A673 (cell line): ENCODE data around the gene NEUROG3. TPM values are rescaled to one million over a fixed set of nuclear protein-coding genes. Genes with fewer than 3 reads are reported as not detected.
"Not testable (repeated sequence)": the region's sequence is repeated elsewhere in the genome, so short reads cannot be mapped to it uniquely, and the experiment has no call there.

Experiments used
- BruUV-seq: library from RNA; stranded (reverse); fragments of 400-500 nt; replicated peaks from 2 replicates; lab custom pipeline; 2021; lab: Mats Ljungman, UMichigan
- CTCF ChIA-PET: fragments of 300-600 bp; sonication (Branson Sonifier 250); formaldehyde crosslinking; loops from one replicate; lab custom pipeline; 2022; ENCODE audit warnings: antibody characterized with exemption; lab: Charles Lee
- POLR2A ChIA-PET: fragments of 300-600 bp; sonication (Branson Sonifier 250); formaldehyde crosslinking; loops from one replicate; lab custom pipeline; 2022; ENCODE audit warnings: antibody characterized with exemption; ENCODE audit not compliant: low non-redundant PET; lab: Charles Lee
- DNase-seq: peaks from one replicate; pipeline ENCODE4 v3.0.0-alpha.2; 2015; ENCODE audit warnings: low spot score
- H3K27ac ChIP-seq: fragments of 200-600 bp; sonication (generic); 2 replicates; pipeline ENCODE4 v1.5.1; 2016; ENCODE audit warnings: mixed run types, low read depth, mild to moderate bottlenecking, mixed read lengths, antibody characterized with exemption, low read length; ENCODE audit not compliant: poor library complexity, severe bottlenecking
- H3K27me3 ChIP-seq: fragments of 200-600 bp; sonication (generic); replicated peaks from 2 replicates; pipeline ENCODE4 v1.6.1; 2017; ENCODE audit warnings: mixed run types, low read depth, mild to moderate bottlenecking, mixed read lengths, antibody characterized with exemption, low read length; ENCODE audit not compliant: insufficient read depth, poor library complexity
- H3K36me3 ChIP-seq: fragments of 200-600 bp; sonication (generic); 2 replicates; pipeline ENCODE4 v1.6.1; 2016; ENCODE audit warnings: mixed run types, mild to moderate bottlenecking, mixed read lengths, antibody characterized with exemption, low read length; ENCODE audit not compliant: insufficient read depth, poor library complexity, severe bottlenecking
- H3K4me1 ChIP-seq: fragments of 200-600 bp; sonication (generic); 2 replicates; pipeline ENCODE4 v1.6.1; 2017; ENCODE audit warnings: mixed run types, mild to moderate bottlenecking, mixed read lengths, antibody characterized with exemption, low read length; ENCODE audit not compliant: insufficient read depth, poor library complexity, severe bottlenecking
- H3K4me3 ChIP-seq: fragments of 200-600 bp; sonication (generic); 2 replicates; pipeline ENCODE4 v1.5.1; 2016; ENCODE audit warnings: low read depth, mixed run types, mild to moderate bottlenecking, mixed read lengths, low read length; ENCODE audit not compliant: poor library complexity, severe bottlenecking
- H3K9me3 ChIP-seq: fragments of 200-600 bp; sonication (generic); 2 replicates; pipeline ENCODE4 v1.6.1; 2016; ENCODE audit warnings: mixed run types, low read depth, mild to moderate bottlenecking, mixed read lengths, antibody characterized with exemption, low read length; ENCODE audit not compliant: poor library complexity, severe bottlenecking
- EZH2 ChIP-seq: fragments of 200-600 bp; sonication (generic); IDR thresholded peaks from 2 replicates; pipeline ENCODE4 v1.6.1; 2017; ENCODE audit warnings: borderline replicate concordance, low read depth, mild to moderate bottlenecking, mixed read lengths, antibody characterized with exemption, low read length; ENCODE audit not compliant: poor library complexity, severe bottlenecking
- intact Hi-C: fragments of 100-400 bp; cut with micrococcal nuclease; formaldehyde crosslinking; loops from one replicate; pipeline ENCODE4 v1.10.0; 2022; ENCODE audit not compliant: unreplicated experiment
- total RNA-seq: library from RNA; stranded (reverse); gene quantifications from 2 replicates; pipeline ENCODE4 v1.2.3, GENCODE V29; 2021
- TF ChIP-seq, protein P1 (sequence below): fragments of 300-800, 200-600 bp; sonication (generic); conservative IDR thresholded peaks from 2 replicates; pipeline ENCODE4 v1.5.1; 2017; ENCODE audit warnings: low read depth, mild to moderate bottlenecking, antibody characterized with exemption, low read length, moderate library complexity, mixed read lengths

NEUROG3 gene
- total RNA-seq, 1 experiment from 2014 or later = not detected

DNA sequence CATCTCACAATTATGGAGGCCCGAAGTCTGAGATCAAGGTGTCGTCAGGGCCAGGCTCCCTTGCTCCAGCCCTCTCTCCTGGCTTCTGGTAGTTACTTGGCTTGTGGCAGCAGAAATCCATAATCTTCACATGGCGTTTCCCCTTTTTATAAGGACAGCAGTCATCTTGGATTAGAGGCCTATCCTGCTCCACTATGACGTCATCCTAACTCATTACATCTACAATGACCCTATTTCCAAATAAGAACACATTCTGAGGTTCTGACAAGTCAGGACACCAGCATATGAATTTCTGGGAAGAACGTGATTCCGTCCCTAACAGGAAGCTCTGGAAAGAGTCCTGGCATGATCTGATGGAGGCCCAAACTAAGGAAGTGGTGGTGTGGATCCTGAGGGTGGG, 35.8 kb downstream of the NEUROG3 start:
- no peak for TF ChIP-seq EZH2
- H3K4me1 ChIP-seq = no peaks in the 10 kb centered on the region
- intact Hi-C loops = no loop called here
- ChIA-PET CTCF (no interaction called here), POLR2A (no interaction called here)
- no peak for DNase-seq
- H3K36me3 ChIP-seq = no peaks in the 10 kb centered on the region
- no peak overlapping the region for H3K4me3 ChIP-seq
- peaks cover 25% of the 10 kb centered on the region for H3K27me3 ChIP-seq
- no TSS peak for BruUV-seq
- peaks cover 6% of the 10 kb centered on the region for H3K9me3 ChIP-seq
- H3K27ac ChIP-seq = no peak overlapping the region

DNA sequence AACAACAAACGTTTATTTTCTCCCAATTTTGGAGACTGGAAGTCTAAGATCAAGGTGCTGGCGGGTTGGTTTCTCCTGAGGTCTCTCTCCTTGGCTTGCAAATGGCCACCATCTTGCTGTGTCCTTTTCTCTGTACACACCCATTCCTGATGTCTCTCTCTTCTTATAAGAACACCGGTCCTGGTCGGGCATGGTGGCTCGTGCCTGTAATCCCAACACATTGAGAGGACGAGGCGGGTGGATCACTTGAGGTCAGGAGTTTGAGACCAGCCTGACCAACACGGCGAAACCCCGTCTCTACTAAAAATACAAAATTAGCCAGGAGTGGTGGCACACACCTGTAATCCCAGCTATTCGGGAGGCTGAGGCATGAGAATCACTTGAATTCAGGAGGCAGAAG, 36.7 kb downstream of the NEUROG3 start:
- H3K4me1 ChIP-seq, H3K27ac ChIP-seq, DNase-seq, H3K9me3 ChIP-seq, H3K4me3 ChIP-seq, H3K36me3 ChIP-seq, BruUV-seq, POLR2A ChIA-PET, CTCF ChIA-PET, intact Hi-C loops: not testable (repeated sequence)
- peaks cover 32% of the 10 kb centered on the region for H3K27me3 ChIP-seq

DNA sequence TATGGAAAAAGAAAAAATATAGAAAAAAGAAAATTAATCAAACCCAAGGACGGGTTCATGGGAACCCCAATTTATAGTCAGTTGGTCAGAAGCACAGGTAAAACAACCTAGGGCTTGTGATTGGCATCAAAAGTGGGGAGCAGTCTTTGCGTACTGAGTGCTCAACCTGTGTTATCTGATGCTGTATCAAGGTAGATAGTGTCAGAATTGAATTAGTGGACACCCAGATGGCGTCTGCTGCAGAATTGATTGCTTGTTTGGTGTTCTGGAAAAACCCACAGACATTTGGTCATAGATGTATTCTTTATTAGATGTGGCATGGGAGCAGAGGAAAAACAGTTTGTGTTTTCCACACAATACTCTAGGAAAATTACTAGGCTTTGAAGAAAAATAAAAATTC, 39.6 kb downstream of the NEUROG3 start:
- ChIA-PET CTCF (no interaction called here), POLR2A (no interaction called here)
- H3K4me1 ChIP-seq = no peaks in the 10 kb centered on the region
- no peak overlapping the region for H3K27ac ChIP-seq
- H3K36me3 ChIP-seq = no peaks in the 10 kb centered on the region
- no peaks in the 10 kb centered on the region for H3K9me3 ChIP-seq
- no peak overlapping the region for H3K4me3 ChIP-seq
- DNase-seq = no peak
- intact Hi-C loops = no loop called here
- TF ChIP-seq, protein P1, sequence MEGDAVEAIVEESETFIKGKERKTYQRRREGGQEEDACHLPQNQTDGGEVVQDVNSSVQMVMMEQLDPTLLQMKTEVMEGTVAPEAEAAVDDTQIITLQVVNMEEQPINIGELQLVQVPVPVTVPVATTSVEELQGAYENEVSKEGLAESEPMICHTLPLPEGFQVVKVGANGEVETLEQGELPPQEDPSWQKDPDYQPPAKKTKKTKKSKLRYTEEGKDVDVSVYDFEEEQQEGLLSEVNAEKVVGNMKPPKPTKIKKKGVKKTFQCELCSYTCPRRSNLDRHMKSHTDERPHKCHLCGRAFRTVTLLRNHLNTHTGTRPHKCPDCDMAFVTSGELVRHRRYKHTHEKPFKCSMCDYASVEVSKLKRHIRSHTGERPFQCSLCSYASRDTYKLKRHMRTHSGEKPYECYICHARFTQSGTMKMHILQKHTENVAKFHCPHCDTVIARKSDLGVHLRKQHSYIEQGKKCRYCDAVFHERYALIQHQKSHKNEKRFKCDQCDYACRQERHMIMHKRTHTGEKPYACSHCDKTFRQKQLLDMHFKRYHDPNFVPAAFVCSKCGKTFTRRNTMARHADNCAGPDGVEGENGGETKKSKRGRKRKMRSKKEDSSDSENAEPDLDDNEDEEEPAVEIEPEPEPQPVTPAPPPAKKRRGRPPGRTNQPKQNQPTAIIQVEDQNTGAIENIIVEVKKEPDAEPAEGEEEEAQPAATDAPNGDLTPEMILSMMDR = no peak
- TF ChIP-seq EZH2 = no peak
- peaks cover 43% of the 10 kb centered on the region for H3K27me3 ChIP-seq
- no TSS peak for BruUV-seq

DNA sequence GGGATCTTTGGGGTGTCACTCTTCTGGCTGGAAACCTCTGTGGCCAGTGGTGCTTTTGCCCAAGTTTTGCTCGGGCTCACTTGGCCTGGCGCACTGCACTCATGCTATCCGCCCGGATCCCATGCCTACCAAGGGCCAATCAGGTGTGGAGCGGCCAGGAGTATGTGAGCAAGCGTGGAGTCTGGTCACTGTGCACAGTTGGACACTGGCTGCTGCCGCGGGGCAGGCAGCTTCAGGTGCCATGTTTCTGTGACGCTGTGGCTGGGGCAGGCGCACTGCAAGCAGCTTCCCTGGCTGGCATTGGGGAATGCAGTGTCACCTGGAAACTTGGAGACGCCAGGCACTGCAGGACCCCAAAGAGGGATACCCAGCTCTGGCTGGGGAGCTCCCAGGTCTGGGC, 45.3 kb downstream of the NEUROG3 start:
- intact Hi-C loops = no loop called here
- no peak for DNase-seq
- no peak overlapping the region for H3K4me3 ChIP-seq
- H3K27ac ChIP-seq = no peak overlapping the region
- TF ChIP-seq, protein P1 = no peak
- TF ChIP-seq EZH2 = no peak
- no TSS peak for BruUV-seq
- H3K9me3 ChIP-seq = no peaks in the 10 kb centered on the region
- ChIA-PET CTCF (no interaction called here), POLR2A (no interaction called here)
- peaks cover 27% of the 10 kb centered on the region for H3K27me3 ChIP-seq
- no peaks in the 10 kb centered on the region for H3K36me3 ChIP-seq
- H3K4me1 ChIP-seq = no peaks in the 10 kb centered on the region

Other genes starting within 250 kb of the NEUROG3 start
- gene TACR2, start 156.5 kb downstream of the NEUROG3 start, total RNA-seq = 0.17 and 0.21 TPM in 2 replicates
- gene TSPAN15, start 122.0 kb downstream of the NEUROG3 start, total RNA-seq = 2.1 and 2.5 TPM in 2 replicates
- 4.2 and 5.2 TPM in 2 replicates for gene FAM241B, start 56.8 kb upstream of the NEUROG3 start, total RNA-seq
- 2.0 and 3.0 TPM in 2 replicates for gene COL13A1, start 228.5 kb upstream of the NEUROG3 start, total RNA-seq